ENCODE results near the gene ZNF226. TPM values are rescaled to one million over a fixed set of nuclear protein-coding genes. Genes with fewer than 3 reads are reported as not detected.
"Not testable (repeated sequence)": the region's sequence is repeated elsewhere in the genome, so short reads cannot be mapped to it uniquely, and the experiment has no call there.

Gene ZNF226
- 12.9 and 21.7 TPM in 2 replicates for total RNA-seq (2021)
- Bru-seq, nascent RNA: percentile 76 among the genes with signal in this experiment
- BruChase-seq, experiment 1, labeled RNA remaining after a 2-hour chase: percentile 70 among the genes with signal in this experiment
- BruChase-seq, experiment 2, labeled RNA remaining after a 6-hour chase: percentile 50 among the genes with signal in this experiment
- long read RNA-seq, full-length matches to known transcripts: 11 of 12 reads
- long read RNA-seq, partial matches to known transcripts: 0 of 12 reads
- long read RNA-seq, other reads (novel, unspliced or antisense): 1 of 12 reads

- Histone ChIP-seq H2AFZ (peak within 1 kb of the TSS; percentile 92), H3K27me3 (ENCODE audit: insufficient read depth, low read depth) (no peaks in the 10 kb centered on the region), H4K20me1 (ENCODE audit: insufficient read depth) (no peaks in the 10 kb centered on the region), H3K9me3 (ENCODE audit: insufficient read depth, low read depth) (peaks cover 37% of the 10 kb centered on the region), H3K27ac (peak within 1 kb of the TSS; percentile 20; the same call in 1 of the 2 replicates), H3K4me3 (peak within 1 kb of the TSS; percentile 81), H3K36me3 (ENCODE audit: low read depth) (peaks cover 38% of the 10 kb centered on the region), H3K4me2 (peak within 1 kb of the TSS; percentile 86), H3K9me2 (ENCODE audit: insufficient read depth) (no peaks in the 10 kb centered on the region), H3F3A (ENCODE audit: insufficient read depth, low read depth) (peaks cover 8% of the 10 kb centered on the region; the same call in 1 of the 2 replicates), H3K4me1 (replicated peaks; ENCODE audit: insufficient read depth) (peaks cover 13% of the 10 kb centered on the region), H3K79me2 (ENCODE audit: low read depth) (peaks cover 11% of the 10 kb centered on the region)
- TF ChIP-seq EZH2 (IDR thresholded peaks at IDR 0.05; ENCODE audit: low read depth) (no peak), CTCF (conservative IDR thresholded peaks at IDR 0.05) (no peak)
- intact Hi-C loops (cut with micrococcal nuclease; ENCODE audit: unreplicated experiment): loop anchor here (1.0 kb wide), 2 partner anchors 42 to 52 kb away; partner anchors contain the start of gene ZNF225
- POLR2A ChIA-PET (ENCODE audit: unreplicated experiment): interaction anchor here (0.6 to 0.8 kb wide), 2 partner anchors 42 to 230 kb away, joined by 4 to 11 read pairs; partner anchors contain the start of gene ZNF45
- no TSS peak for BruUV-seq (replicated peaks)
- CTCF ChIA-PET: no interaction called here
- DNase-seq: peak; percentile 86 to 99
Observed at GRCh38 chr19:44164673-44165512, at the start of gene ZNF226. ZNF226 (plus strand) TSS chr19:44165100; CDS start chr19:44170081, 4,981 bp downstream.

- H3K4me3 ChIP-seq; BruUV-seq (replicated peaks); H2AFZ ChIP-seq; intact Hi-C loops (cut with micrococcal nuclease; ENCODE audit: unreplicated experiment); H3K9me2 ChIP-seq (ENCODE audit: insufficient read depth); H3F3A ChIP-seq (ENCODE audit: insufficient read depth, low read depth); DNase-seq; H3K9me3 ChIP-seq (ENCODE audit: insufficient read depth, low read depth); H3K79me2 ChIP-seq (ENCODE audit: low read depth); H3K27ac ChIP-seq; H4K20me1 ChIP-seq (ENCODE audit: insufficient read depth); H3K4me1 ChIP-seq (replicated peaks; ENCODE audit: insufficient read depth); POLR2A ChIA-PET (ENCODE audit: unreplicated experiment); H3K27me3 ChIP-seq (ENCODE audit: insufficient read depth, low read depth); CTCF ChIA-PET; H3K4me2 ChIP-seq; H3K36me3 ChIP-seq (ENCODE audit: low read depth): not testable (repeated sequence)
Observed at GRCh38 chr19:44121162-44121561, 43.7 kb upstream of the ZNF226 start.

- Histone ChIP-seq H2AFZ (no peak overlapping the region), H3F3A (ENCODE audit: insufficient read depth, low read depth) (no peaks in the 10 kb centered on the region), H3K9me3 (ENCODE audit: insufficient read depth, low read depth) (peaks cover 56% of the 10 kb centered on the region), H4K20me1 (ENCODE audit: insufficient read depth) (no peaks in the 10 kb centered on the region), H3K27ac (no peak overlapping the region), H3K4me3 (0 out of 2 replicates have a peak overlapping the region, but pooled peaks have one; percentile 5), H3K9me2 (ENCODE audit: insufficient read depth) (no peaks in the 10 kb centered on the region), H3K79me2 (ENCODE audit: low read depth) (no peaks in the 10 kb centered on the region), H3K36me3 (ENCODE audit: low read depth) (peaks cover 28% of the 10 kb centered on the region), H3K27me3 (ENCODE audit: insufficient read depth, low read depth) (no peaks in the 10 kb centered on the region), H3K4me2 (no peak overlapping the region), H3K4me1 (replicated peaks; ENCODE audit: insufficient read depth) (no peaks in the 10 kb centered on the region)
- no peak for DNase-seq
- intact Hi-C loops (cut with micrococcal nuclease; ENCODE audit: unreplicated experiment): no loop called here
- CTCF ChIA-PET: no interaction called here
- no peak for TF ChIP-seq CTCF (conservative IDR thresholded peaks at IDR 0.05)
- no TSS peak for BruUV-seq (replicated peaks)
- POLR2A ChIA-PET (ENCODE audit: unreplicated experiment): no interaction called here
Observed at GRCh38 chr19:44131955-44132354, 32.9 kb upstream of the ZNF226 start.
